ENCODE measurements around the gene RXRG.

- TF ChIP-seq CTCF (conservative IDR thresholded peaks at IDR 0.05; ENCODE audit: low read depth, low read length) = no peak
- TF ChIP-seq EZH2 (IDR thresholded peaks at IDR 0.05; ENCODE audit: borderline replicate concordance, low read depth, low read length, poor library complexity, severe bottlenecking) = no peak
Observed at GRCh38 chr1:165419839-165420238, 25.1 kb downstream of the RXRG start.

Measured in A673 (cell line).